SIG-M5 treated with dmso at 0.1 percent for 504 hours (cell line): ENCODE results near the gene HLX.
A peak's percentile ranks its signal among the peaks of the same experiment; 100 is the strongest.

Experiments
- DNase-seq: peaks from one replicate; lab custom pipeline; 2025; ENCODE audit not compliant: unreplicated experiment; lab: John Stamatoyannopoulos, UW

HLX gene

DNA sequence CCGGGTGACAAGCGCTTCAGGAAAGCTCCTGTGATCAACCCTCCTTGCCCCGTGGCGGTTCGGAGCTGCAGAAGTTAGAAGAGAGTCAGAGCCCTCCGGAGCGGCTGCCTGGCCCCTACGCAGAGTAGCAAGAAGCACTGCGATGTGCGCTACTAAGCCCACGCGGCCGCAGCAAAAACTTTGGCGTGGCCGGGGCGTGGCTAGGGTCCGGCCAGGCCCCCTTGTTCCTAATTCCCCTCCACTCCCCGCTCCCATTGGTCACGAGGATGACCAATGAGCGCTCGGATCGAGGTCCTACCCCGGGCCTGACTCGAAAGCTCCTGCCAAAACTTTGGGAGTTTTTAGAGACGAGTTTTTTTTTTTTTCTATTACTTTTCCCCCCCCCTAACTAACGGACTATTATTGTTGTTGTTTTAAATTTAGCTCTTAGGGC lies at the start of gene HLX:
HLX (plus strand) TSS at position 368 of the 433 bp plus-strand sequence. CDS start 415 bp downstream, outside the sequence.
- peak; percentile 97 for DNase-seq

GRCh38 chr1:220833436-220833835 lies 45.8 kb upstream of the HLX start:
- DNase-seq: no peak

- no peak for DNase-seq
These were observed 44.9 kb upstream of the HLX start for GRCh38 chr1:220834155-220834870.

- no peak for DNase-seq
These were observed 40.7 kb upstream of the HLX start for GRCh38 chr1:220838578-220838977.

DNA sequence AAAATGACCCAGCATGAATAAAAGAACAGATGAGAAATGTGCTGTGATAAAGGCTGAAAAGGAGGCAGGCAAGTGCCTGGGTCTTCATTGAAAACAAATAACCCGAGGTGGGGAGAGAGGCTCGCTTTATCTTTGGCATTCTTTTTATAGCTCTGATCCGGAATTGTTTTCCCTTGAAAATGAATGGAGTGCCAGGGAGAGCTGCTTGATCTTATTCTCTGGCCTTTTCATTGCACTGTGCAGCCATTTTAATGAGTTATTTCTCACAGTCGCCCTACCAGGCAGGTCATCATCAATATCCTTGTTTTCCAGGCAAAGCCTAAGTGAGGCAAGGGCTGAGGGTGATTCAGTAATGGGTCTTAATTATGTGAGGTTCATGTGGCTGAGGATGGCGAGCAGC lies 39.8 kb upstream of the HLX start:
- DNase-seq: no peak

DNA sequence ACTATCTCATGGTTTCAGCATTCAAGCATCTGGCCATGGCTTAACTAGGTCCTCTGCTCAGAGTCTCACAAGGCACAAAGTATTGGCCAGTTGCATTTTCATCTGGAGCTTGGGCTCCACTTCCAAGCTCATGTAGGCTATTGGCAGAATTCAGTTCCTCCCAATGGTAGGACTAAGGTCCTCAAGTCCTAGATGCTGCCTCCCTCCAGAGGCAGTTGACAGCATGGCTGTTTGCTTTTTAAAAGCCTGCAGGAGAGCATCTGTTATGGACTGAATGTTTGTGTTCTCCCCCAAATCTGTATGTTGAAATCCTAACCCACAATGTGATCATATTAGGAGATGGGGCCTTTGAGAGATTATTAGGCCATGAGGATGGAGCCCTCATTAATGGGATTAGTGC lies 38.0 kb upstream of the HLX start:
- no peak for DNase-seq

GRCh38 chr1:220843481-220844011 lies 35.7 kb upstream of the HLX start:
- DNase-seq: no peak

GRCh38 chr1:220852408-220852807 lies 26.8 kb upstream of the HLX start:
- no peak for DNase-seq

DNA sequence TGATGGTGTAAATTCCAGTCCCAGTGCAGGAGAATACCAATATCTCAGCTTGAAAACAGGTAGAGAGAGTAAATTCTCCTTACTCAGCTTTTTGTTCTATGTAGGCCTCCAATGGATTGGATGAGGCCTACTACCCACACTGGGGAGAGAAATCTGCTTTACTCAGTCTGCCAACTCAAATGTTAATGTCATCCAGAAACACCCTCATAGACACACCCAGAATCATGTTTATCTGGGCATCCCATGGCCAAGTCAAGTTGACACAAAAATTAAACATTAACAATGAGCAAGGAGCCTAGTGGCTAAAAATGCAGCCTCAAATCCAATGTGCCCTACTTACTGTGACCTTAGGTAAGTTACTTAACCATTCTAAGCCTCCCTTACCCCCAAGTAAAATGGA lies 6.9 kb upstream of the HLX start:
- no peak for DNase-seq

GRCh38 chr1:220873087-220873486 lies 6.2 kb upstream of the HLX start:
- no peak for DNase-seq

DNA sequence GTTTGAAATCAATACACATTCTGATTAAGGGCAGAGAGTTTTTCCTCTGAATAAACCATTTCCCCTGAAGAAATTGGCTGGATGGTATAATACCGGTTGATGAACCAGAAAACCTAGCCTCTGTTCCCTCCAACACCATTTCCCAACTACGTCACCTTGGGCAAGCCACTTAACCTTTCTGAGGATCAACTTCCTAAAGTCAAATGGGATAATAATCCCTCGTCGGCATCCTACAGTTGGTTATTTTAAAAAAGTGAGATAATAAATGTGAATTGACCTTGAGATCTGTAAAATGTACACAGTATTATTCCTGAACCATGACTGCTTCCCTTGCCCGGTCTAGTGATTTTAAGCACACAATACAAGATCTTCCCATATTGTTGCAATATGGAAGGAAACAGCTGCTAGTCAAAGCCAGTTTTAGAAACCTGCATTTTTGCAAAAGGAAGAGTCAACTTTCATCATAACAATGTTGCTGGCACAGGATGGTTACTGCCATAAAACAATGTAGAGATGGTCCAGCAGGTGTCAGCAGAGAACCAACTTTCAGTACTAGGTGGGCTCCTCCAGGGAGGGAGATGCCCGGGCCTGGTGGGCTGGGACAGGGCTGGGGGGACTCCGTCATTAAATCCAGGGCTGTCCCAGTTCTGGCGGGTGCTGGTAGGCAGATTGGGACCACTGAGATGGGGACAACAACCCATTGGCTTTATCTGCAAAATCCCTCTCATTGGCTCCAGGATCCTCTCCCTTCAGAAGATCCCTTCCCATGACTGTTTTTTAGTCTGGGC lies 5.2 kb upstream of the HLX start:
- DNase-seq: peak; percentile 81

GRCh38 chr1:220875260-220875659 lies 4.0 kb upstream of the HLX start:
- no peak for DNase-seq

- peak; percentile 99 for DNase-seq
These were observed 2.5 kb upstream of the HLX start for GRCh38 chr1:220876511-220877376.

DNA sequence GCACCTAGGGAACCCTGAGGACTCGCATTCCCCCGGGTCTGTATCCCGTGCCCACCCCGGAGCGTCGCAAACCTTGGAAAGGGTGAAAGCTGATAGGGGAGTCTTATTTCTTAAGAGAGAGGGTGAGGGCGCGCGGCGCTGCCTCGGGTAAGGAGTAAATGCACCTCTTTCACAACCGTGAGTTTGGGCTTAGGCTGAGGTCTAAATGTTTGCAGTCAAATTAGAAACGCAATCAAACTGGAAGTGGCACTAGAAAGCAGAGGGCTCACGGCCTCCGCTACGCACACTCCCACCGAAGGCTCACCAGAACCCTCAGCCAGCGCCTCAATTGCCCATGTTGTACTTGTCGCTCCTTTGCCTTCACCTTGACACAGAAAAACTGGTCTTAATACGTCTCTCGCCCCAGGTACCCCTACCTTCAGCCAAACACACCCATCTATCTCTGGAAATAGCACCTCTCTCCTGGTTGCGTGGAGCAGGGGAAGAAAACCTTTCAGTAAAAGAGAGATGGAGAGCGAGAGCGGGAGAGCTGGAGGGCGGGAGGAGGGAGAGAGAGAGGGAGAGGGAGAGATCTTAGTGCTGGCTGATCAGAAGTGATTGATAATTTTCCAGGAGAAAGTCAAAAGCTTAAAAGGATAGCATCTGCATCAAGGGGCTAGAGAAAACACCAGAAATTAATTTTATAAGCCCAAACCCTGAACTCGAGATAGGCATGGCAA lies 1.7 kb upstream of the HLX start:
- DNase-seq: peak; percentile 85

- peak; percentile 98 for DNase-seq
These were observed 810 bp upstream of the HLX start for GRCh38 chr1:220878191-220879075.

GRCh38 chr1:220879509-220880361 lies 492 bp downstream of the HLX start:
- DNase-seq: peak; percentile 62

DNA sequence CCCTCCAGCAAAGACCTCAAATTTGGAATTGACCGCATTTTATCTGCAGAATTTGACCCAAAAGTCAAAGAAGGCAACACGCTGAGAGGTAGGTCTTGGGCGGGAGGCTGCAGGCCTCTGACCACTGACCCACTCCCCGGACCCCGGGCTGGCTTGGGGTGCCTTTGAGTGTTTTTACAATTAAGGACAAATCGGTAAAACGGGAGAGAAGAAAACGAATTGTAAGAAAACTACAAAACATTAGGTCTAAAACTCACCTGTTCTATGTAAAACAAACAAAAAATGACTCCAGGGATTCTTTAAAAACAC lies 1.1 kb downstream of the HLX start:
- DNase-seq: no peak

GRCh38 chr1:220880726-220881506 lies 1.7 kb downstream of the HLX start:
- peak; percentile 92 for DNase-seq
